HCT116 (cell line): ENCODE results near the gene GCN1. TPM values are rescaled to one million over a fixed set of nuclear protein-coding genes. Genes with fewer than 3 reads are reported as not detected.

Experiments
- ATAC-seq: fragments of 200-7000 bp; cut with Tn5 transposase; 2 replicates; pipeline ENCODE4 v1.9.1; 2020; ENCODE audit warnings: mild to moderate bottlenecking, moderate library complexity
- BruUV-seq: library from RNA; stranded (reverse); fragments of 400-500 nt; replicated peaks from 2 replicates; lab custom pipeline; 2021; lab: Mats Ljungman, UMichigan
- CTCF ChIA-PET: fragments of 300-600 bp; sonication (Branson Sonifier 250); formaldehyde crosslinking; loops from one replicate; lab custom pipeline; 2021; ENCODE audit warnings: antibody characterized with exemption; lab: Charles Lee
- POLR2A ChIA-PET: fragments of 300-600, 350-600 bp; sonication (Branson Sonifier 250); formaldehyde crosslinking; loops from one replicate; lab custom pipeline; 2021; ENCODE audit warnings: antibody characterized with exemption; lab: Charles Lee
- RAD21 ChIA-PET, 2 experiments: fragments of 300-600 bp; sonication (Branson Sonifier 250); formaldehyde crosslinking; loops; one replicate each; lab custom pipeline; 2023; ENCODE audit warnings: low total read pairs in 2 of 2; ENCODE audit not compliant: uncharacterized antibody in 2 of 2, unreplicated experiment in 2 of 2, low non-redundant PET in 1 of 2; lab: Charles Lee
- DNase-seq: peaks from one replicate; pipeline ENCODE4 v3.0.0-alpha.2; 2010; ENCODE audit warnings: low read depth, low spot score
- H2AFZ ChIP-seq: fragments of 200-600 bp; shearing (Covaris generic), sonication (generic); 2 replicates; pipeline ENCODE4 v1.6.1; 2017; ENCODE audit warnings: low read depth, mixed run types, mixed read lengths, antibody characterized with exemption, low read length; ENCODE audit not compliant: poor library complexity, severe bottlenecking
- H3K27ac ChIP-seq: 2 replicates; pipeline ENCODE4 v1.5.1; 2012; ENCODE audit warnings: low read depth, low read length
- H3K27me3 ChIP-seq: fragments of 200-600 bp; sonication (generic); 2 replicates; pipeline ENCODE4 v1.6.1; 2016; ENCODE audit warnings: mixed run types, low read length, mixed read lengths; ENCODE audit not compliant: insufficient read depth
- H3K36me3 ChIP-seq, 2 experiments: fragments of 200-500 bp in 1 of 2; fragments of 200-600 bp in 1 of 2; sonication (Bioruptor generic) in 1 of 2; sonication (generic) in 1 of 2; 2 replicates each; pipeline versions ENCODE4 v1.5.1 to v1.6.1; 2014 to 2016; ENCODE audit warnings: low read length in 2 of 2, inconsistent platforms in 1 of 2, mixed read lengths in 1 of 2, mixed run types in 1 of 2; ENCODE audit not compliant: insufficient read depth in 2 of 2, control insufficient read depth in 1 of 2
- H3K4me1 ChIP-seq, 2 experiments: fragments of 200-600 bp in 1 of 2; sonication (generic) in 1 of 2; 2 replicates each; pipeline versions ENCODE4 v1.5.1 to v1.6.1; 2012 to 2017; ENCODE audit warnings: low read length in 2 of 2, inconsistent platforms in 1 of 2, mild to moderate bottlenecking in 1 of 2, mixed read lengths in 1 of 2, mixed run types in 1 of 2, moderate library complexity in 1 of 2; ENCODE audit not compliant: insufficient read depth in 2 of 2, control insufficient read depth in 1 of 2
- H3K4me2 ChIP-seq: fragments of 200-600 bp; sonication (generic); 2 replicates; pipeline ENCODE4 v1.6.1; 2017; ENCODE audit warnings: mixed run types, low read length, mixed read lengths
- H3K4me3 ChIP-seq, 2 experiments: fragments of 200-600 bp in 1 of 2; sonication (generic) in 1 of 2; replicated peaks in 1 of 2; 2 replicates each; pipeline ENCODE4 v1.5.1; 2011 to 2016; ENCODE audit warnings: low read length in 2 of 2, control low read depth in 1 of 2, low read depth in 1 of 2, mild to moderate bottlenecking in 1 of 2, mixed read lengths in 1 of 2, mixed run types in 1 of 2
- H3K79me2 ChIP-seq: fragments of 200-600 bp; sonication (generic); 2 replicates; pipeline ENCODE4 v1.6.1; 2017; ENCODE audit warnings: mild to moderate bottlenecking, mixed run types, low read length, moderate library complexity, mixed read lengths; ENCODE audit not compliant: insufficient read depth
- H3K9ac ChIP-seq: fragments of 200-600 bp; sonication (generic); 2 replicates; pipeline ENCODE4 v1.6.1; 2016; ENCODE audit warnings: low read length, mixed read lengths
- H3K9me2 ChIP-seq: fragments of 200-600 bp; sonication (generic), shearing (Covaris generic); 2 replicates; pipeline ENCODE4 v1.6.1; 2017; ENCODE audit warnings: mixed run types, mild to moderate bottlenecking, moderate library complexity; ENCODE audit not compliant: insufficient read depth
- H3K9me3 ChIP-seq, 2 experiments: fragments of 200-500 bp in 1 of 2; fragments of 200-600 bp in 1 of 2; sonication (Bioruptor generic) in 1 of 2; sonication (generic) in 1 of 2; 2 replicates each; pipeline ENCODE4 v1.6.1; 2014 to 2017; ENCODE audit warnings: low read length in 2 of 2, mixed read lengths in 2 of 2, inconsistent platforms in 1 of 2, low read depth in 1 of 2, mild to moderate bottlenecking in 1 of 2, mixed run types in 1 of 2, moderate library complexity in 1 of 2; ENCODE audit not compliant: control insufficient read depth in 1 of 2, insufficient read depth in 1 of 2
- H4K20me1 ChIP-seq: fragments of 200-600 bp; sonication (generic), shearing (Covaris generic); 2 replicates; pipeline ENCODE4 v1.6.1; 2017; ENCODE audit warnings: mixed run types, mild to moderate bottlenecking, moderate library complexity; ENCODE audit not compliant: insufficient read depth
- EZH2phosphoT487 ChIP-seq: fragments of 200-600 bp; IDR thresholded peaks from 2 replicates; pipeline ENCODE4 v1.6.1; 2018; ENCODE audit warnings: antibody characterized with exemption, borderline replicate concordance
- SIN3A ChIP-seq: IDR thresholded peaks from 2 replicates; pipeline ENCODE4 v1.6.1; 2012; ENCODE audit warnings: low read depth
- TCF7L2 ChIP-seq: IDR thresholded peaks from 2 replicates; pipeline ENCODE4 v1.7.0; 2011; ENCODE audit warnings: borderline replicate concordance, inconsistent platforms; ENCODE audit not compliant: insufficient read depth, insufficient read length; ENCODE audit errors: extremely low read depth
- ZNF274 ChIP-seq: fragments of 200-500 bp; sonication (Bioruptor generic); IDR thresholded peaks from 2 replicates; pipeline ENCODE4 v1.6.1; 2014; ENCODE audit warnings: mild to moderate bottlenecking, low read depth, low read length, inconsistent platforms
- intact Hi-C: fragments of 100-400 bp; cut with micrococcal nuclease; formaldehyde crosslinking; loops from 2 replicates; pipeline ENCODE4 v1.10.0; 2022
- total RNA-seq: library from RNA; stranded (reverse); gene quantifications from one replicate; pipeline ENCODE4 v1.2.1, GENCODE V29; 2021; ENCODE audit not compliant: unreplicated experiment
- TF ChIP-seq, protein P1 (sequence below): IDR thresholded peaks from 2 replicates; pipeline ENCODE4 v1.6.1; 2012

GCN1 gene
- total RNA-seq, 1 experiment from 2014 or later, result 184 TPM

DNA sequence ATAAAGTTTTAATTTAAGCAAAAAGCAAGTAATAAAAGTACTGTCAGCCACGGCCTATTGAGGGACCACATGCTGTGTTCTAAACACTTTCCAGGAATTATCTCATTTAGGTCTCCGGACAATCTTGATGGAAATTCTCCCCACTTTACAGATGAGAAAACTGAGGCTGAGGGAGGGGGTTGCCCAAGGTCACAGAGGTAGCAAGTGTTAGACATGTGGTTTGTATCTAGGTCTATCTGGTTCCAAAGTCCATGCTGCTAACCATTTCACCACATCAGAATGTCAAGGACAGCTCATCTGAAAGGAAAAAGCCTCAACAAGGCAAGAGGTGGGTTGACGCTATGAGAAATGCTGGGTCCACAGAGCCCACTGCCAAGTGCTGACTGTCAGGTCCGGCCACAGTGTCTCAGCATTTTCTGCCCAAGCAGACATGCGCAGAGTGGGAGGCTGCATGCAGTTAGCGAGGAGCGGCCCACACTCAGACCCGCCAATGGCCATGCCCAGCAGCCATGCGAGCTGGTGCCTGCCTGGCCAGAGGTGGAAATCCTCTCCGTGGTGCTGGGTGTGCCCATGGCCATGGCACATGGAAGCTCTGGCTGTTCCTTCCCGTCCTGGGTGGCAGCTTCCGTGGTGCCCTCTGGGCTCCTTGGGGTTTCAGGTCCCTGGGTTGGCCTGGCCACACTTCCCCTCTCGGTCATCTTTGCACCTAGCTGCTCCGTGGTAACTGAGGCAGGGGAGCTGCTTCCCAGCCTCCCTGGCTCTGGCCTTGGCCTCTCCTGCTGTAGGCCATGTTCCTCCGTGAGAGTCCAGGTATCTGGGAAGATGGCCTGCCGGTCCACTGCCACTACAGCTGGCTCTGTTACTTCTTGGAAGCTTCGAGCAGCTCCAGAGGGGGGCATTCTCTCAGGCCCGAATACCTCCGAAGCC, 24.4 kb upstream of the GCN1 start:
- Histone ChIP-seq H3K79me2 (peaks cover 7% of the 10 kb centered on the region; the same call in 1 of the 2 replicates), H4K20me1 (no peaks in the 10 kb centered on the region), H3K9me2 (no peaks in the 10 kb centered on the region), H3K27me3 (no peaks in the 10 kb centered on the region), H3K4me1 (no peaks in the 10 kb centered on the region), H3K4me2 (no peak overlapping the region), H3K9me3 (no peaks in the 10 kb centered on the region)
- ATAC-seq (no peak), DNase-seq (no peak)
- RAD21 ChIA-PET, result no interaction called here
- intact Hi-C loops, result no loop called here
- TF ChIP-seq EZH2phosphoT487, result no peak
- TF ChIP-seq, protein P1, sequence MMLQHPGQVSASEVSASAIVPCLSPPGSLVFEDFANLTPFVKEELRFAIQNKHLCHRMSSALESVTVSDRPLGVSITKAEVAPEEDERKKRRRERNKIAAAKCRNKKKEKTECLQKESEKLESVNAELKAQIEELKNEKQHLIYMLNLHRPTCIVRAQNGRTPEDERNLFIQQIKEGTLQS, result no peak
- TF ChIP-seq TCF7L2, result no peak
- TF ChIP-seq ZNF274, result no peak
- no peak for TF ChIP-seq SIN3A
- TF ChIP-seq, all 23 proteins: peak for 0
- Histone ChIP-seq H3K9ac (no peak overlapping the region), H2AFZ (no peak overlapping the region), H3K27ac (no peak overlapping the region), H3K36me3 (peaks cover 47 to 56% of the 10 kb centered on the region in 2 experiments; a peak in 3 of 4 replicates), H3K4me3 (no peak overlapping the region)
- CTCF ChIA-PET, result interaction anchor here (1.9 kb wide), 1 partner anchor 18 kb away, joined by 8 read pairs; the partner anchor contains the start of gene RPLP0
- POLR2A ChIA-PET, result interaction anchor here (1.2 to 5.4 kb wide), 3 partner anchors 18 to 73 kb away, joined by 3 to 40 read pairs (median 11); partner anchors contain the start of genes RNU4-2 and RPLP0
- BruUV-seq, result no TSS peak
